Cardiac septum (tissue), 1 donor: ENCODE measurements around the gene NUCB1. TPM values are rescaled to one million over a fixed set of nuclear protein-coding genes. Genes with fewer than 3 reads are reported as not detected.
"Not testable (repeated sequence)": the region's sequence is repeated elsewhere in the genome, so short reads cannot be mapped to it uniquely, and the experiment has no call there.

Experiments used
- DNase-seq: peaks from one replicate; pipeline ENCODE4 v3.0.0-alpha.2; 2020; ENCODE audit warnings: low spot score
- intact Hi-C: fragments of 100-400 bp; cut with DNase I; formaldehyde crosslinking; loops from one replicate; pipeline ENCODE4 v1.14.0; 2022
- long read RNA-seq: library from polyadenylated mRNA; unstranded; transcript quantifications from one replicate; pipeline ENCODE4 v2.0.0, GENCODE V29; 2021
- total RNA-seq: library from RNA; stranded (reverse); fragmentation: NEBNext Ultra II Directional; extraction: Animal tissue kit (Norgen Biotek cat#: 25700); gene quantifications from one replicate; pipeline ENCODE4 v1.2.1, GENCODE V29; 2021
- donor health status: DM: no; HTN: no; CAD: no.

The NUCB1 gene
- total RNA-seq, result 276 TPM
- long read RNA-seq, transcript NUCB1-201 (13 exons, 2,668 nt), result major isoform, 402 of 552 reads
- long read RNA-seq, partial matches to known transcripts, result 131 of 552 reads
- long read RNA-seq, other reads (novel, unspliced or antisense), result 18 of 552 reads

- intact Hi-C loops, result loop anchor here (2.0 to 5.0 kb wide), 2 partner anchors 52 to 65 kb away; partner anchors contain the start of genes BAX and FTL
- DNase-seq, result peak; percentile 100
These were observed at the start of gene NUCB1 for GRCh38 chr19:48899781-48900476. TSS of gene NUCB1 (plus strand) at chr19:48900312. CDS start at chr19:48900797, 485 bp downstream.

GRCh38 chr19:48852292-48852691 is 47.8 kb upstream of the NUCB1 start:
- DNase-seq, result no peak
- intact Hi-C loops, result no loop called here

- intact Hi-C loops, result no loop called here
- DNase-seq, result no peak
These were observed 46.6 kb upstream of the NUCB1 start for GRCh38 chr19:48853483-48853882.

- DNase-seq, result no peak
- intact Hi-C loops, result no loop called here
These were observed 46.0 kb upstream of the NUCB1 start for GRCh38 chr19:48854103-48854502.

- intact Hi-C loops, result no loop called here
- no peak for DNase-seq
These were observed 43.2 kb upstream of the NUCB1 start for GRCh38 chr19:48856921-48857320.

- intact Hi-C loops, result no loop called here
- DNase-seq, result no peak
These were observed 41.0 kb upstream of the NUCB1 start for GRCh38 chr19:48858984-48859710.

- DNase-seq, result no peak
- intact Hi-C loops, result no loop called here
These were observed 40.2 kb upstream of the NUCB1 start for GRCh38 chr19:48859711-48860572.

GRCh38 chr19:48861313-48861712 is 38.8 kb upstream of the NUCB1 start:
- intact Hi-C loops, result no loop called here
- DNase-seq, result no peak

- intact Hi-C loops, result no loop called here
These were observed 37.3 kb upstream of the NUCB1 start for GRCh38 chr19:48862827-48863226.

GRCh38 chr19:48866692-48867091 is 33.4 kb upstream of the NUCB1 start:
- DNase-seq, result no peak
- intact Hi-C loops, result no loop called here

More at GRCh38 chr19:48862827-48863226, 37.3 kb upstream of the NUCB1 start:
- DNase-seq, result no peak

- DNase-seq, result no peak
- intact Hi-C loops, result no loop called here
These were observed 32.9 kb upstream of the NUCB1 start for GRCh38 chr19:48867123-48867745.

GRCh38 chr19:48867746-48868113 is 32.4 kb upstream of the NUCB1 start:
- intact Hi-C loops, result no loop called here
- DNase-seq, result no peak

GRCh38 chr19:48868114-48868886 is 31.8 kb upstream of the NUCB1 start, which contains the start of gene PLEKHA4:
TSS of gene PLEKHA4 (minus strand) at chr19:48868617. CDS start at chr19:48867620, 997 bp downstream.
- DNase-seq, result peak; percentile 90
- intact Hi-C loops, result no loop called here

- no peak for DNase-seq
- intact Hi-C loops, result loop anchor here (5.0 kb wide), 1 partner anchor 287 kb away; the partner anchor contains the start of genes HRC and TRPM4
These were observed 30.1 kb upstream of the NUCB1 start for GRCh38 chr19:48870048-48870447.

GRCh38 chr19:48871471-48872181 is 28.5 kb upstream of the NUCB1 start:
- intact Hi-C loops, result loop anchor here (2.0 to 5.0 kb wide), 2 partner anchors 93 to 286 kb away; partner anchors contain the start of genes FTL, HRC and TRPM4
- not testable (repeated sequence) for DNase-seq

- DNase-seq, result peak; percentile 100
- intact Hi-C loops, result loop anchor here (2.0 to 5.0 kb wide), 2 partner anchors 92 to 285 kb away; partner anchors contain the start of genes FTL, HRC and TRPM4
These were observed 27.8 kb upstream of the NUCB1 start, which contains the start of gene PPP1R15A for GRCh38 chr19:48872182-48872883. TSS of gene PPP1R15A (plus strand) at chr19:48872421. CDS start at chr19:48873234, 813 bp downstream.
